IPS-18a (cell line): ENCODE measurements around the gene COL5A1.

Experiments used
- H3K27ac ChIP-seq: one replicate; pipeline ENCODE4 v1.5.1; 2013; ENCODE audit warnings: low read length
- H3K27me3 ChIP-seq: one replicate; pipeline ENCODE4 v1.6.1; 2013; ENCODE audit warnings: mild to moderate bottlenecking, low read length; ENCODE audit not compliant: control insufficient read depth, insufficient read depth
- H3K36me3 ChIP-seq: one replicate; pipeline ENCODE4 v1.6.1; 2013; ENCODE audit warnings: low read depth, low read length; ENCODE audit not compliant: control insufficient read depth
- H3K4me1 ChIP-seq: one replicate; pipeline ENCODE4 v1.6.1; 2013; ENCODE audit warnings: low read depth, low read length; ENCODE audit not compliant: control insufficient read depth
- H3K4me3 ChIP-seq: one replicate; pipeline ENCODE4 v1.5.1; 2013; ENCODE audit warnings: low read length
- H3K9ac ChIP-seq: one replicate; pipeline ENCODE4 v1.6.1; 2013; ENCODE audit warnings: mild to moderate bottlenecking, low read length, moderate library complexity
- H3K9me3 ChIP-seq: one replicate; pipeline ENCODE4 v1.6.1; 2013; ENCODE audit warnings: low read depth, low read length; ENCODE audit not compliant: control insufficient read depth

COL5A1 gene

DNA sequence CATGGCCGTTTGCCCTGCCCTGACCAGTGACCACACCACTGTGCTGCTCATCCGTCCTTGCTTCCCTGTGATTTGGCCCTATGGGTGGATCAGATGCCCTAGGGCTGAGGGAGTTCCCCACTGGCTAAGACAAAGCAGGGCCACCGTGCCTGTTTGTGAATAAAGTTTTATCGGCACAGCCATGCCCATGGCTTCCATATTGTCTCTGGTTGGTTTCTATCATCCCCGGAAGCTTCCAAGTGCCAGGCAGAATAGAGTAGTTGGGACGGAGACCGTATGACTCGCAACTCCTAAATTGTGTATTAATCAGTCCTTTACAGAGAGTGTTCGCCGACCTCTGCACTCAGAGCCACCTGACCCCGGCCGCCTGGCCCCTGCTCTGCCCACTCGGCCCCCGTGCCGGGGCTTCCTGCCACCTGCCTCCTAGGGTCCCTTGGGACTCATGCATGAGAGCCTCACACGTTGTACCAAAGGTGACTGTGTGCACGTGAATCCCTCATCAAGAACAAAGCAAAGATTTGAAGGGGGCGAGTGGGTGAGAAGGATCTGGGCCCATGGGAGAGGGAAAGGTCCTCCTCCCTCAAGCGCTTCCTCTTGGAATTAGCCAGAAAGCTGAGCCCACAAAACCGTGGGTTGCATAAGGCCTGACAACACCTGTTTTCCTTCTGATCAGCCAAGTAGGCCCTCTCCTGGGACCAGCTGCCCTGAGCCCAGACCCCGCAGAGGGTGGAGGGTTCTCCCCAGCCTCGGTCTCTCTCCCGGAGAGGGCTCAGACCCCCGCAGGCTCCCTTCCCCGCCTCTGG lies 227.3 kb downstream of the COL5A1 start:
- H3K36me3 ChIP-seq, result no peaks in the 10 kb centered on the region
- no peaks in the 10 kb centered on the region for H3K9me3 ChIP-seq
- H3K4me1 ChIP-seq, result no peaks in the 10 kb centered on the region
- no peak overlapping the region for H3K4me3 ChIP-seq
- no peak overlapping the region for H3K27ac ChIP-seq
- no peaks in the 10 kb centered on the region for H3K27me3 ChIP-seq
- no peak overlapping the region for H3K9ac ChIP-seq

DNA sequence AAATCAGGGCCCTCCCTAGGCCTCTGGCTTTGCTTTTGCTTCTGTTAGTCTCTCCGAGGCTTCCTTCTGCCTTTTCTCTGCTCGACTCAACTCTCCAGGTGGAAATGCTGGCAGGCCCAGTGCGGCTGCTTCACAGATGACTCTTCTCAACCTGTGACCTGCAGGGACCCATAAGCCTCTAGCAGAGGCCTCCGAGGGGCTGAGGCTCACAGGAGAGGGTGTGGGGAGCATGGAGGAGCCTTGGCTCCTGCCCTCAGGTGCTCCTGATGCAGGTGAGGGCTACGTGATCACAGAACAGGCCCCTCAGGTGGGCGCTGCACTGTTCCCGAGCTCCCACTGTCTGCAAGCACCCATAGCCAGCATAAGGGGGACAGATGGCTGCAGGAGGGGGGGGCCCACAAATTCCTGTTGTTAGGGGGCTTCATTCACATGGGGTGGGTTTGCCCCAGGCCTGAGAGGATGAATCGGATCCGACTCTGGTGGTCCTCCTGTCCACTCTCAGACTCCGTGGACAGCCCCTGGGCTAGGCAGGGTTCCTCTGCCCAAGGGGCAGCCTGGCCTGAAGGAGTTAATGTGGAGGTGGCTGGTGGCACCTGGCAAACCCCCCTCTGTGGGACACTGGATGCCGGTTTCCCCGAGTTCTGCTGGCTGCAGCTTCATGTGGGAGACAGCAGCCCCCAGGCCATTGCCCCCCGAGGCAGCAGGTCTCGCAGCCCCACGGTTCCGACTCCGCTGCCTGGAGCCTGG lies 228.1 kb downstream of the COL5A1 start:
- Histone ChIP-seq H3K9me3 (no peaks in the 10 kb centered on the region), H3K27me3 (no peaks in the 10 kb centered on the region), H3K27ac (no peak overlapping the region), H3K4me1 (no peaks in the 10 kb centered on the region), H3K36me3 (no peaks in the 10 kb centered on the region), H3K4me3 (no peak overlapping the region), H3K9ac (no peak overlapping the region)

DNA sequence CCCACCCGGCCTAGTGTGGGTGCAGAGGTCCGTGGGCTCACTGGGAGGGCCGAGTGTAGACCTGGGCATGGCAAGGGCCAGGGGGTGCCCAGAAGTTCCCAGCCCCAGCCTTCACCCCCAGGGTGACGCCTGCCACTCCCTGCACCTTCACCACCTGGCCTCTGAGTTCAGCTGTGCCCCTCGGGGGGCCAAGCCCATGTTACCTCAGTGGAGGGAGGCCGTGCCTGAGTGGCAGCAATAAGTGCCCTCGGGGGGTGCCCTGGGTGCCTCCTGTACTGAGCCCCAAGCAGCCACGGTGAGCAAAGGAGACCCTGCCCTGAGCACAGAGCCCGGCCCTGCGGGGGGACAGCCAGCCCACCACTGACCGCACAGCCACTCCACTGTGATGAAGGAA lies 228.7 kb downstream of the COL5A1 start:
- Histone ChIP-seq H3K27ac (no peak overlapping the region), H3K36me3 (no peaks in the 10 kb centered on the region), H3K4me3 (no peak overlapping the region), H3K9me3 (no peaks in the 10 kb centered on the region), H3K9ac (no peak overlapping the region), H3K27me3 (no peaks in the 10 kb centered on the region), H3K4me1 (no peaks in the 10 kb centered on the region)

DNA sequence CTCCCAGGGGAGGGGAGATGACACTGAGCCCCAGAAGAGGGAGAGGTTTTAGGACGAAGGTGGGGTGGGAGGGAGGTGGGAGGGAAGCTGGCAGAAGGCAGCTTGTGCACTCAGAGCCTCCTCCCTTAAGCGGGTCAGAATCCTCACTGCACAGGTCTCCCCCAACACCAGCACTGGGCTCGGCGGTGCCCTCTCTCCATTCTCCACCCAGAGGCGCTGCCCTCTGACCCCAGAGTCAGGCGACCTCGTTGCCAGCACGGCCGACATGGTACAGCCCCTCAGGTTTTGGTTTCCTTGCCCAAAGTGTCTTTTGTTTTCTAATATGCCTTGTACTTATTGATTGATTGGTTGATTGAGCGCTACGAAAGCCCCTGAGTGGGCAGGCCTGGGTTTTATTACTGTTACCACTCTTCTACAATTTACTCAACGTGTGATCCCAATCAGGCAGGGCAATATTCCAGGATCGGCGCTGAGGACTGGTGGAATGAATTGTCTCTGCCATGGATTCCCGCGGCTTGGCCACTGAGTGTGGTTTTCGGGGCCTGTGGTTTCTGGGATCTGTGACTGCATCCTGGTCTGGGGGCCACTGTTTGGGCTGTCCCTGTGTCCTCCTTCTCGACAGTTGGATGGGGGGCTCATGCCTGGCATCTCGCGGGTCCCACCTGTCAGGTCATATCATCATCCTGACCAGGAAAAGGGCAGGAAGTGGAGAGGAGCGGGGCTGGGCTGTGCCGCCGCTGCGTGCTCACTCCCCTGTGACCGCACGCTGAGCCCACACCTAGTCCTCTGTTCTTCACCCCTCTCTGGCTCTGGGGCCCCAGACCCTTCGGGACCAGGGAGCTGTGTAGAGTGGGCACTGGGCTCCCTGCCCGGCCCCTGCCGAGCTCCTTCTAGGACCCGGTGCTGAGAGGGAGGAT lies 229.4 kb downstream of the COL5A1 start:
- no peaks in the 10 kb centered on the region for H3K27me3 ChIP-seq
- no peaks in the 10 kb centered on the region for H3K36me3 ChIP-seq
- no peaks in the 10 kb centered on the region for H3K4me1 ChIP-seq
- H3K9me3 ChIP-seq, result no peaks in the 10 kb centered on the region
- H3K4me3 ChIP-seq, result no peak overlapping the region
- H3K27ac ChIP-seq, result no peak overlapping the region
- no peak overlapping the region for H3K9ac ChIP-seq

DNA sequence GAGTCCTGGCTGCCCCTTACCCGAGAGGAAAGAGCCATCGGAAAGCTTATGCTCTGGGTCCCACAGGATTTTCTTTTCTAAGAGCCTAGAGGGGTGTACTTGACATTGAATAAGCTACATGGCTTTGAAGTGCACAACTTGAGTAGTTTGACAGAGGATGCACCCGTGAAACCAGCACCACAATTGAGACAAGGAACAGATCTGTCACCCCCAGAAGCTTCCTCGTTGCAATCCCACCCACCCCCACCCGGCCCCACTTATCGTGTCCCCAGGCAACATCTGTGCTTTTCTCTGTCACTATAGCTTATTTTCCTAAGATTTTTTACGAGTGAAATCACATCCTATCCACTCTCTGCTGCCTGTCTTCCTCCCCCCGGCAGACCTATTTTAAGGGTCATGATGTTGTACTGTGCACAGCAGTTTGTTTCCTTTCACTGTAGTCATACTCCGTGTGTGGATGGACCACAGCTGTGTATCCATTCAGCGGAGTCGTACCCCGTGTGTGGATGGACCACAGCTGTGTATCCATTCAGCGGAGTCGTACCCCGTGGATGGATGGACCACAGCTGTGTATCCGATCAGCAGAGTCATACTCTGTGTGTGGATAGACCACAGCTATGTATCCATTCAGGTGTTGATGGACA lies 230.2 kb downstream of the COL5A1 start:
- Histone ChIP-seq H3K9me3 (no peaks in the 10 kb centered on the region), H3K4me3 (no peak overlapping the region), H3K27me3 (no peaks in the 10 kb centered on the region), H3K9ac (no peak overlapping the region), H3K27ac (no peak overlapping the region), H3K4me1 (no peaks in the 10 kb centered on the region), H3K36me3 (no peaks in the 10 kb centered on the region)

DNA sequence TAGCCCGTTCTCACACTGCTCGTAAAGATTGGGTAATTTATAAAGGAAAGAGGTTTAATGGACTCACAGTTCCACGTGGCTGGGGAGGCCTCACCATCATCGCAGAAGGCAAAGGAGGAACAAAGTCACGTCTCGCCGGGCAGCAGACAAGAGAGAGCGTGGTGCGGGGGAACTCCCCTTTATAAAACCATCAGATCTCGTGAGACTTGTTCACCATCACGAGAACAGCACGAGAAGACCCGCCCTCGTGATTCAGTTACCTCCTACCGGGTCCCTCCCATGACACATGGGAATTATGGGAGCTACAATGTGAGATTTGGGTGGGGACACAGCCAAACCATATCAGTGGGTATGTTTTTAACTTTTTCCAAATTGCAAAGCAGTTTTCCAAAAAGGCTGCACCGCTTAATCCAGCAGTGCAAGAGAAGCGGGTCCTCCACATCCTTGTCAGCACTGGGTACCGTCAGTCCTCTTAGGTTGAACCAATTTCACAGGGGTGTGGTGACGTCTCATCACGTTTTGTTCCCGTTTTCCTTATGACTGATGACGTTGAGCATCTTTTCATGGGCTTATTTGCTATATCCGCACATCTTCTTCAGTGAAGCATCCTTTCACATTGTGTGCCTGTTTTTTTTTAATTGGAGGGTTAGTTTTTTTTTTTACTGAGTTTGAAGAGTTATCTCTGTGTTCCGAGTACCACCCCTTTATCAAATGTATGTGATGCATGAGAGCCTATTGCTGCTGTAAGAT lies 231.1 kb downstream of the COL5A1 start:
- Histone ChIP-seq H3K27ac (no peak overlapping the region), H3K27me3 (no peaks in the 10 kb centered on the region), H3K4me3 (no peak overlapping the region), H3K9me3 (no peaks in the 10 kb centered on the region), H3K36me3 (no peaks in the 10 kb centered on the region), H3K4me1 (no peaks in the 10 kb centered on the region), H3K9ac (no peak overlapping the region)

DNA sequence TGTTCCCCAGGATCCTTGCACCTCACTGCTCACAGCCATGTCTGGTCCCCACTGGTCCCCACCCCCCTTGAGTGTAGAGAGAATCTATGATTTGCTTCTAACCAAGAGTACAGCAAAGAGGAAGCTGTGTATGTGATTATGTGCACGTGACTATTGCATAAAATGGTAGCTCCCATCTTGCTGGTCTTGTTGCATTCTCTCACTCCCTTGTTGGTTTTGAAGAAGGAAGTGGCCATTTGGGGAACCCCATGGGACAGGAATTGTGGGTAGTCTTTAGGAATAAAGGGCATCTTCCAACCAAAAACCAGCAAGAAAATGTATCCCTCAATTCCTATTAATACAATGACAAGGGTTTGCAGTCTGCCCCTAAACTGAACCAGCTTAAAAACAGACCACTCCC lies 233.8 kb downstream of the COL5A1 start:
- no peak overlapping the region for H3K4me3 ChIP-seq
- no peaks in the 10 kb centered on the region for H3K4me1 ChIP-seq
- no peak overlapping the region for H3K9ac ChIP-seq
- no peaks in the 10 kb centered on the region for H3K27me3 ChIP-seq
- no peaks in the 10 kb centered on the region for H3K36me3 ChIP-seq
- H3K9me3 ChIP-seq, result no peaks in the 10 kb centered on the region
- H3K27ac ChIP-seq, result no peak overlapping the region

DNA sequence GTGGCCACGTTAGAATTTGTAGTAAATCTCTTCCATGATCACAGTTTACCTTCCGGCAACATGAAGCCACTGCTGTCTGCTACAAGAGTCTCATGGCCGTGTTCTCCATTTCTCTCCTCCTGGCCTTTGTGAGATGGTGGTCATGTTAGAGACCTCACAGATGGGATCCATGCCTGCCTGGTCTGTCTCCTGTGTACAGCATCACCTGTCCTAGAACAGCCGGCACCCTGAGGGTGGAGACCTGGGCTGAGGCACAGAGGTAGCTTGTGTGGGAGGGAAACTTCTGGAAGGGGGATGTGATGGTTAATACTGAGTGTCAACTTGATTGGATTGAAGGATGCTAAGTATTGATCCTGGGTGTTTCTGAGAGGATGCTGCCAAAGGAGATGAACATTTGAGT lies 235.9 kb downstream of the COL5A1 start:
- H3K36me3 ChIP-seq, result no peaks in the 10 kb centered on the region
- H3K9ac ChIP-seq, result no peak overlapping the region
- H3K27ac ChIP-seq, result no peak overlapping the region
- H3K27me3 ChIP-seq, result no peaks in the 10 kb centered on the region
- no peaks in the 10 kb centered on the region for H3K9me3 ChIP-seq
- no peak overlapping the region for H3K4me3 ChIP-seq
- H3K4me1 ChIP-seq, result no peaks in the 10 kb centered on the region

DNA sequence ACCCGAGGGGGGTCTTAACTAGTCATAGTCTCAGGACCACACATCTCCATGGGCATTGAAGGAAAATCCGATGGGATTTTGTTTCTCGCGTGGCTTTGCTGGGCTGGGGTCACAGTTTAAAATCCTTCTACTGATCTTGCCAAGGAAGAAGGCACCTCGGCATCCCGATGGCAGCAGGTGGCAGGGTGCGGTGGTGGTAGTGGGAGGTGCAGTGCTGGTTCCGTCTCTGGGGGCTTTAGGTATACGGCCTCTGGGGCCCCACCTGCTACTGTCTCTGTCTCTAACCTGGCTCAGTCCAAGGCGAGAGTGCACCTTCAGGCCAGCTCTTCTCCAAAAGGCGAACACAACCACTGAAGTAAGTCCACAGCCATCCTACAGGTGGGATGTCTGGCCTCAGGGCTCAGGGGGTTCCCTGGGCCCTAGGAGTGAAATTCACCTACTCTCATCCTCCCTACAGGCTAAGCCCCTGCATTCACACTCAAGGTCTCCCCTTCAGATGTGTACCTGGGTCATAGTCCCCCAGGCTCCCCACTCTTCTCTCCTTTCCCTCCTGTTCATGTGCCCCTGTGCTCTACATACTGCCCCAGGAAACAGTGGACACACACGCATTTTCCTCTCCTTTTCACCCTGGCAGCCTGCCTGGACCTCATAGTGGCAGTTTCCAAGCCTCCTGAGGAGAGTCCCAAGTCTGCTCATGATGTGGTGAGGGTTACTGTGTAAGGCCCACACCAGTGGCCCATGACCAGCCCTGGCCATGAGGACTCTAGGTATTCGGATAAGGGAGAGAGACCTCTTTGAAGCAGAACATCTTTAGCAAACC lies 238.3 kb downstream of the COL5A1 start:
- Histone ChIP-seq H3K27me3 (no peaks in the 10 kb centered on the region), H3K36me3 (no peaks in the 10 kb centered on the region), H3K9me3 (no peaks in the 10 kb centered on the region), H3K4me3 (no peak overlapping the region), H3K4me1 (no peaks in the 10 kb centered on the region), H3K27ac (no peak overlapping the region), H3K9ac (no peak overlapping the region)
